ENCODE measurements around the gene NKX1-2. TPM values are rescaled to one million over a fixed set of nuclear protein-coding genes. Genes with fewer than 3 reads are reported as not detected.

The NKX1-2 gene
- total and polyA plus RNA-seq, 8 donors, result not detected

DNA sequence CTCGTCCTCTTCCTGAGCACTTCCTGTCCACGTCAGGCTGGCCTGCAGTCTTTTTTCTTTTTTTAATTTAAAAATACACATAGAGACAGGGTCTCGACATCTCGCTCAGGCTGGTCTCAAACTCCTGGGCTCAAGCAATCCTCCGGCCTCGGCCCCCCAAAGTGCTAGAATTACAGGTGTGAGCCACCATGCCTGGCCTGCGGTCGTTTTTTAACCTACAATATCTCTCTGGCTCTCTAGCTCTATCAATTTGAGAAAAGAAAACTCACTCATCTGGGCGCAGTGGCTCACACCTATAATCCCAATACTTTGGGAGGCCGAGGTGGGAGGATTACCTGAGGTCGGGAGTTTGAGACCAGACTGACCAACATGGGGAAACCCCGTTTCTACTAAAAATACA lies 27.1 kb downstream of the NKX1-2 start:
- TF ChIP-seq, protein P1, sequence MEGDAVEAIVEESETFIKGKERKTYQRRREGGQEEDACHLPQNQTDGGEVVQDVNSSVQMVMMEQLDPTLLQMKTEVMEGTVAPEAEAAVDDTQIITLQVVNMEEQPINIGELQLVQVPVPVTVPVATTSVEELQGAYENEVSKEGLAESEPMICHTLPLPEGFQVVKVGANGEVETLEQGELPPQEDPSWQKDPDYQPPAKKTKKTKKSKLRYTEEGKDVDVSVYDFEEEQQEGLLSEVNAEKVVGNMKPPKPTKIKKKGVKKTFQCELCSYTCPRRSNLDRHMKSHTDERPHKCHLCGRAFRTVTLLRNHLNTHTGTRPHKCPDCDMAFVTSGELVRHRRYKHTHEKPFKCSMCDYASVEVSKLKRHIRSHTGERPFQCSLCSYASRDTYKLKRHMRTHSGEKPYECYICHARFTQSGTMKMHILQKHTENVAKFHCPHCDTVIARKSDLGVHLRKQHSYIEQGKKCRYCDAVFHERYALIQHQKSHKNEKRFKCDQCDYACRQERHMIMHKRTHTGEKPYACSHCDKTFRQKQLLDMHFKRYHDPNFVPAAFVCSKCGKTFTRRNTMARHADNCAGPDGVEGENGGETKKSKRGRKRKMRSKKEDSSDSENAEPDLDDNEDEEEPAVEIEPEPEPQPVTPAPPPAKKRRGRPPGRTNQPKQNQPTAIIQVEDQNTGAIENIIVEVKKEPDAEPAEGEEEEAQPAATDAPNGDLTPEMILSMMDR (IDR thresholded peaks at IDR 0.05), result no peak
- no peak for DNase-seq
- peaks cover 0 to 12% of the 10 kb centered on the region in 2 donors for H3K4me1 ChIP-seq
- intact Hi-C loops (cut with DNase I), result no loop called here
- H3K36me3 ChIP-seq, result no peaks in the 10 kb centered on the region
- no peak overlapping the region for H3K4me3 ChIP-seq
- no peaks in the 10 kb centered on the region for H3K9me3 ChIP-seq
- no peak overlapping the region for H3K27ac ChIP-seq
- peaks cover 0 to 46% of the 10 kb centered on the region in 2 donors for H3K27me3 ChIP-seq
- no peak for ATAC-seq

DNA sequence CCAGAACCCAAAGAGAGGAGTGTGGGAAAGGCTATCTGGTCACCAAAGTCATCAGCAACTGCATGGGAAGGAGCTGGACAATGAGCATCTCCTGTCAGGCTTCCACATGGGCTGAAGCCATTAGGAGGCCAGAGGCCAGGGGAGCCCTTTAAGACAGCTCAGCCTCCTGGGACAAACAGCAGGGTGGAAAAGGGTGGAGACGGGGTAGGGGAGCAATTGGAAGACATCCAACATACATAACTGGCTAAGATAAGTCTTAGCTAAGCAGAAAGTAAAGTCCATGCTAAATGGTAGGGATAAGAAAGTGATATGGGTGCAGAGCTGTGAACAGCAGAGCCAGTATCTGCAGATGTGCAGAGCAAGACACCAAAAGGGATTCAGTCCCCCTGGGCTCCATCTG lies 29.6 kb downstream of the NKX1-2 start:
- intact Hi-C loops (cut with DNase I), result no loop called here

DNA sequence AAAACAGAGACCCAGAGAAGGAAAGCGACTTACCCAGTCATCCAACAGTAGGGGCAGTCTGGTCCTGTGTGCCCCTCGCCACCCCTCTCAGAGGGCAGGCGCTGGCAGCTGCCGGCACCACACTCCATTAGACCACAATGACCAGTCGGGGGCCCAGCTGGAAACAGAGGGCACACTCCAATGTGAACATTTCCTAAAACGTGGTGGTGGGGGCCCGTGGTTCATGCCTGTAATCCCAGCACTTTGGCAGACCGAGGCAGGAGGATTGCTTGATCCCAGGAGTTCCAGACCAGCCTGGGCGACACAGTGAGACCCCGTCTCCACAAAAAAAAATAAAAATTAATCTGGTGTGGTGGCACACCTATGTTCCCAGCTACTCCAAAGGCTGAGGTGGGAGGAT lies 30.2 kb downstream of the NKX1-2 start:
- ATAC-seq (no peak), DNase-seq (no peak)
- Histone ChIP-seq H3K27ac (no peak overlapping the region), H3K9me3 (no peaks in the 10 kb centered on the region), H3K4me3 (no peak overlapping the region), H3K27me3 (peaks cover 0 to 41% of the 10 kb centered on the region in 2 donors), H3K4me1 (peaks cover under 1 to 43% of the 10 kb centered on the region in 2 donors), H3K36me3 (no peaks in the 10 kb centered on the region)
- TF ChIP-seq, protein P1 (IDR thresholded peaks at IDR 0.05), result no peak
- intact Hi-C loops (cut with DNase I), result no loop called here

More for the DNA sequence above, 29.6 kb downstream of the NKX1-2 start:
- Histone ChIP-seq H3K9me3 (no peaks in the 10 kb centered on the region), H3K27me3 (peaks cover 0 to 41% of the 10 kb centered on the region in 2 donors), H3K27ac (no peak overlapping the region), H3K4me1 (peaks cover 0 to 37% of the 10 kb centered on the region in 2 donors), H3K36me3 (no peaks in the 10 kb centered on the region), H3K4me3 (no peak overlapping the region)
- TF ChIP-seq, protein P1 (IDR thresholded peaks at IDR 0.05), result no peak
- no peak for ATAC-seq
- DNase-seq, result no peak

DNA sequence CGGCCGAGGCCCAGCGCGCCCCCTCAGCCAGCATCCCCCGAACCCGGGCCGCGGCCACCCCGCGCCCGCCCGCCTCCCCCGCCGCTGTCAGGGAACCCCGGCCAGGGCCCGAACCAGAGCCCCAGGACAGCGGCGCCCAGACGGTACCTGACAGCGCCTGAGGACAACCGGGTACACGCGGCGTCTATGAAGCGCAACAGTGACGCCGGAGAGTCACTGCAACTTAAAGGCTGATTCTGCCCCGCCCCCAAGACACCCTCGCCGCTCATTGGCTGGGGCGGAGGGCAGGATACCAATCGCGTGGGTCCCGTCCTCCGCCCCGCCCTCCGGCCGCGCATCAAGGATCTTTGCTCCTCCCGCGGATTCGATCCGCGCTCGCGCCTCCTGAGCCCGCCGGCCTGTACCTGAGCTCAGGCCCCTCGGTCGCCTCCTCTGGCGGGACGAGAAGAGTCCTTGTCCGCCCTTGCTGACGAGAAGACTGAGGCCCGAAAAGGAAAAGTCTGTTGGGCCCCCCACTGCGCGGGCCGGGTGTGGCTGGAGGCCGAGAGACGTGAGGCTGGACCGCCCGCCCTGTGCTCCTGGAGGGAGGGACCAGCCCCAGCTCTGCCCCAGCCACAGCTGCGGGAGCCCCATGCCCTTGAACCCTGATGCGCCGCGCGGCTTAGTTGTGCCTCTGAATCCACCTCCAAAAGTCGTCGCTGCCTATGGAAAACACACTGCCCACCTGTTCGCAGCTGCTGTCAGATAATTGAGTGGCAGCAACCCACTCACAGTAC lies 30.9 kb downstream of the NKX1-2 start, which contains the start of gene OAT:
OAT (minus strand) TSS at position 198 of the 776 bp plus-strand sequence. CDS start 6,752 bp downstream, outside the sequence.
- DNase-seq, result peak; percentile 93 to 99 (median 97)
- peaks cover 7 to 47% of the 10 kb centered on the region in 2 donors for H3K4me1 ChIP-seq
- ATAC-seq, result peak; percentile 97
- H3K27ac ChIP-seq, result peak within 1 kb of the TSS; percentile 76 to 90
- peaks cover 0 to 41% of the 10 kb centered on the region in 2 donors for H3K27me3 ChIP-seq
- TF ChIP-seq, protein P1 (IDR thresholded peaks at IDR 0.05), result no peak
- peak within 1 kb of the TSS; percentile 73 to 87 for H3K4me3 ChIP-seq
- H3K9me3 ChIP-seq, result no peaks in the 10 kb centered on the region
- H3K36me3 ChIP-seq, result no peaks in the 10 kb centered on the region
- intact Hi-C loops (cut with DNase I), result no loop called here

DNA sequence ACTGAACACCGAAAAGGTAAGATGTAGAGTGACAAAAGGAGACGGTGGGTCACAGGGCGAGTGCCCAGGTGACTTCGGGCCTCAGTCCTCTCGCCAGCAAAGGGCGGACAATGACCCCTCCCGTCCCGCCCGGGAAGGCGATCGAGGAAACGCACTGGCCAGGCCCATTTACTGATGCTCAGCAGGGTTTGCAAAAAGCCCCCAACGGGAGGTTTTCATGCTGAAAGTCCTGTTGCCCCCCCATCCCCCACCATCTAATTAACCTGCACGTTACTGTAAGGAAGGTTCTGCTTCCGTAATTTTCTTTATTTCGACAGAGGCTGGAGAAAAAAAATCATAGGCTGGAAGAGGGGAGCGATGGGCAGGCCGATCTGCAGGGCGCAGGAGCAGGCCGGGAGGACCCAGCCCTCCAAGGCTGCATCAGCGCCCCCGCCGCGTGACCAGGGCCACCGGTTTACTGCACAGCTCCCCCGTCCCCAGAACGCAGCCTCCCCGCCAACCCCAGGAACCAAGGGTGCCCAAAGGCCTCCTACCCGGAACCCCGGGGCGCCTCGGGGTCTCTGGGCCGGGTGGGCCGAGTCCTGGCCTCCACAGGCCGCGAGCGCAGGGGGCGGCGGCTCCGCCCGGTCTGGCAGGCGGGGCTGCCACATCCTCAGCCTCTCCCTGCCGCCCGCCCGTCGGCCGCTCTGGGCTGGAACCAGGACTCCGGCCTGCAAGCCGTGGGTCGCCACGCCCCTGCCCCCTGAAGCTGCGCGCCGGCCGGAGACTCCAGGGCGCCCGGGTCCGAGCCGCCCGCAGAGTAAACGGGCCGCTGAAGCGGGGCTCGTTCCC lies 31.7 kb downstream of the NKX1-2 start:
- H3K36me3 ChIP-seq, result no peaks in the 10 kb centered on the region
- ATAC-seq (peak; percentile 59), DNase-seq (peak; percentile 51 to 89 (median 64))
- H3K27me3 ChIP-seq, result peaks cover 0 to 41% of the 10 kb centered on the region in 2 donors
- H3K4me1 ChIP-seq, result peaks cover 10 to 47% of the 10 kb centered on the region in 2 donors
- H3K4me3 ChIP-seq, result peak overlapping the region; percentile 73 to 87
- H3K27ac ChIP-seq, result peak overlapping the region; percentile 76 to 90
- H3K9me3 ChIP-seq, result no peaks in the 10 kb centered on the region
- TF ChIP-seq, protein P1 (IDR thresholded peaks at IDR 0.05), result no peak
- intact Hi-C loops (cut with DNase I), result no loop called here
